Skin epidermis (tissue), 12 donors: ENCODE data around the gene CTNNA3.

Experiments
- H3K27ac ChIP-seq, 21 experiments: fragments of 200-600 bp; sonication (generic) in 11 of 21; one replicate each; pipeline ENCODE4 v1.5.0; 2020; ENCODE audit warnings: mild to moderate bottlenecking in 3 of 21, inconsistent platforms in 2 of 21, moderate library complexity in 2 of 21
- H3K4me3 ChIP-seq, 7 experiments: fragments of 200-600 bp; sonication (generic) in 2 of 7; one replicate each; pipeline ENCODE4 v1.5.0; 2020; ENCODE audit warnings: inconsistent platforms in 2 of 7, mild to moderate bottlenecking in 2 of 7, moderate library complexity in 1 of 7

Gene CTNNA3

GRCh38 chr10:66564287-66564686 lies 1131.7 kb downstream of the CTNNA3 start:
- no peak overlapping the region for H3K4me3 ChIP-seq
- H3K27ac ChIP-seq: no peak overlapping the region

GRCh38 chr10:66555061-66555460 lies 1140.9 kb downstream of the CTNNA3 start:
- H3K27ac ChIP-seq: no peak overlapping the region
- H3K4me3 ChIP-seq: no peak overlapping the region

- Histone ChIP-seq H3K27ac (no peak overlapping the region), H3K4me3 (no peak overlapping the region)
Observed at GRCh38 chr10:66552331-66552730, 1143.7 kb downstream of the CTNNA3 start.

GRCh38 chr10:66550351-66550750 lies 1145.6 kb downstream of the CTNNA3 start:
- H3K27ac ChIP-seq: no peak overlapping the region
- H3K4me3 ChIP-seq: no peak overlapping the region

- H3K27ac ChIP-seq: no peak overlapping the region
- H3K4me3 ChIP-seq: no peak overlapping the region
Observed at GRCh38 chr10:66538908-66539307, 1157.1 kb downstream of the CTNNA3 start.

GRCh38 chr10:66538371-66538770 lies 1157.6 kb downstream of the CTNNA3 start:
- Histone ChIP-seq H3K4me3 (no peak overlapping the region), H3K27ac (no peak overlapping the region)

GRCh38 chr10:66537186-66537585 lies 1158.8 kb downstream of the CTNNA3 start:
- Histone ChIP-seq H3K4me3 (no peak overlapping the region), H3K27ac (no peak overlapping the region)

GRCh38 chr10:66535439-66535838 lies 1160.6 kb downstream of the CTNNA3 start:
- Histone ChIP-seq H3K4me3 (no peak overlapping the region), H3K27ac (no peak overlapping the region)

- no peak overlapping the region for H3K27ac ChIP-seq
Observed at GRCh38 chr10:66534866-66535265, 1161.1 kb downstream of the CTNNA3 start.

GRCh38 chr10:66521506-66521905 lies 1174.5 kb downstream of the CTNNA3 start:
- Histone ChIP-seq H3K27ac (no peak overlapping the region), H3K4me3 (no peak overlapping the region)

More at GRCh38 chr10:66534866-66535265, 1161.1 kb downstream of the CTNNA3 start:
- no peak overlapping the region for H3K4me3 ChIP-seq

- Histone ChIP-seq H3K4me3 (no peak overlapping the region), H3K27ac (no peak overlapping the region)
Observed at GRCh38 chr10:66519616-66520015, 1176.4 kb downstream of the CTNNA3 start.

- no peak overlapping the region for H3K4me3 ChIP-seq
- no peak overlapping the region for H3K27ac ChIP-seq
Observed at GRCh38 chr10:66514666-66515065, 1181.3 kb downstream of the CTNNA3 start.

- Histone ChIP-seq H3K27ac (no peak overlapping the region), H3K4me3 (no peak overlapping the region)
Observed at GRCh38 chr10:66513504-66513903, 1182.5 kb downstream of the CTNNA3 start.

GRCh38 chr10:66505003-66505657 lies 1190.9 kb downstream of the CTNNA3 start:
- H3K4me3 ChIP-seq: no peak overlapping the region
- no peak overlapping the region for H3K27ac ChIP-seq

GRCh38 chr10:66501356-66501755 lies 1194.6 kb downstream of the CTNNA3 start:
- Histone ChIP-seq H3K4me3 (no peak overlapping the region), H3K27ac (no peak overlapping the region)

- Histone ChIP-seq H3K4me3 (no peak overlapping the region), H3K27ac (no peak overlapping the region)
Observed at GRCh38 chr10:66483966-66484365, 1212.0 kb downstream of the CTNNA3 start.

GRCh38 chr10:66472156-66472555 lies 1223.8 kb downstream of the CTNNA3 start:
- H3K27ac ChIP-seq: no peak overlapping the region

GRCh38 chr10:66467042-66467441 lies 1229.0 kb downstream of the CTNNA3 start:
- Histone ChIP-seq H3K4me3 (no peak overlapping the region), H3K27ac (no peak overlapping the region)

More at GRCh38 chr10:66472156-66472555, 1223.8 kb downstream of the CTNNA3 start:
- no peak overlapping the region for H3K4me3 ChIP-seq

- H3K27ac ChIP-seq: no peak overlapping the region
- H3K4me3 ChIP-seq: no peak overlapping the region
Observed at GRCh38 chr10:66466622-66467021, 1229.4 kb downstream of the CTNNA3 start.

- H3K27ac ChIP-seq: no peak overlapping the region
- H3K4me3 ChIP-seq: no peak overlapping the region
Observed at GRCh38 chr10:66463611-66464010, 1232.4 kb downstream of the CTNNA3 start.

GRCh38 chr10:66457629-66458028 lies 1238.4 kb downstream of the CTNNA3 start:
- H3K4me3 ChIP-seq: no peak overlapping the region
- H3K27ac ChIP-seq: no peak overlapping the region

- Histone ChIP-seq H3K27ac (no peak overlapping the region), H3K4me3 (no peak overlapping the region)
Observed at GRCh38 chr10:66455304-66455703, 1240.7 kb downstream of the CTNNA3 start.
